OCI-LY7 (cell line): ENCODE data around the gene RPL6. TPM values are rescaled to one million over a fixed set of nuclear protein-coding genes. Genes with fewer than 3 reads are reported as not detected.
"Not testable (repeated sequence)": the region's sequence is repeated elsewhere in the genome, so short reads cannot be mapped to it uniquely, and the experiment has no call there.

Experiments
- BruUV-seq: library from RNA; stranded (reverse); fragments of 400-500 nt; replicated peaks from 2 replicates; lab custom pipeline; 2021; lab: Mats Ljungman, UMichigan
- CTCF ChIA-PET: fragments of 300-600 bp; sonication (Branson Sonifier 250); formaldehyde crosslinking; loops from one replicate; lab custom pipeline; 2022; ENCODE audit warnings: antibody characterized with exemption; ENCODE audit not compliant: unreplicated experiment; lab: Charles Lee
- POLR2A ChIA-PET: fragments of 300-600 bp; sonication (Branson Sonifier 250); formaldehyde crosslinking; loops from one replicate; lab custom pipeline; 2022; ENCODE audit warnings: antibody characterized with exemption; lab: Charles Lee
- DNase-seq: peaks from one replicate; pipeline ENCODE4 v3.0.0-alpha.2; 2015; ENCODE audit warnings: low spot score
- H2AFZ ChIP-seq: fragments of 200-600 bp; sonication (generic), shearing (Covaris generic); 2 replicates; pipeline ENCODE4 v1.6.1; 2014; ENCODE audit warnings: mild to moderate bottlenecking, antibody characterized with exemption, low read length, moderate library complexity
- H3K27ac ChIP-seq: fragments of 200-600 bp; sonication (generic); 2 replicates; pipeline ENCODE4 v1.5.1; 2014; ENCODE audit warnings: mixed run types, low read depth, mild to moderate bottlenecking, moderate library complexity, low read length, inconsistent platforms; ENCODE audit not compliant: poor library complexity, severe bottlenecking
- H3K36me3 ChIP-seq: fragments of 200-600 bp; sonication (generic); 2 replicates; pipeline ENCODE4 v1.6.1; 2014; ENCODE audit warnings: mild to moderate bottlenecking, antibody characterized with exemption, low read length, moderate library complexity, mixed read lengths; ENCODE audit not compliant: insufficient read depth
- H3K4me1 ChIP-seq: fragments of 200-600 bp; sonication (generic); 2 replicates; pipeline ENCODE4 v1.5.1; 2014; ENCODE audit warnings: mild to moderate bottlenecking, low read length; ENCODE audit not compliant: insufficient read depth, poor library complexity, severe bottlenecking
- H3K4me2 ChIP-seq: fragments of 200-600 bp; sonication (generic); 2 replicates; pipeline ENCODE4 v1.6.1; 2014; ENCODE audit warnings: mild to moderate bottlenecking, low read length
- H3K4me3 ChIP-seq: fragments of 200-600 bp; sonication (generic); 2 replicates; pipeline ENCODE4 v1.5.1; 2014; ENCODE audit warnings: mild to moderate bottlenecking, low read depth, low read length; ENCODE audit not compliant: poor library complexity, severe bottlenecking
- H3K79me2 ChIP-seq: fragments of 200-600 bp; sonication (generic); 2 replicates; pipeline ENCODE4 v1.6.1; 2016; ENCODE audit warnings: low read depth, mild to moderate bottlenecking, low read length, moderate library complexity, mixed read lengths; ENCODE audit not compliant: insufficient read depth
- H3K9me2 ChIP-seq: fragments of 200-600 bp; sonication (generic); 2 replicates; pipeline ENCODE4 v1.6.1; 2016; ENCODE audit warnings: mild to moderate bottlenecking, low read length, mixed read lengths; ENCODE audit not compliant: insufficient read depth
- H3K9me3 ChIP-seq: fragments of 200-600 bp; sonication (generic); 2 replicates; pipeline ENCODE4 v1.6.1; 2014; ENCODE audit warnings: mild to moderate bottlenecking, mixed run types, low read length, mixed read lengths
- H4K20me1 ChIP-seq: fragments of 200-600 bp; sonication (generic); 2 replicates; pipeline ENCODE4 v1.6.1; 2014; ENCODE audit warnings: mild to moderate bottlenecking, antibody characterized with exemption, low read length, moderate library complexity, mixed read lengths; ENCODE audit not compliant: insufficient read depth
- EZH2phosphoT487 ChIP-seq: fragments of 200-600 bp; sonication (generic); IDR thresholded peaks from 2 replicates; pipeline ENCODE4 v1.6.1; 2018; ENCODE audit warnings: low read depth, borderline replicate concordance, mild to moderate bottlenecking, mixed run types, antibody characterized with exemption, low read length, moderate library complexity, mixed read lengths
- intact Hi-C: fragments of 100-400 bp; cut with micrococcal nuclease; formaldehyde crosslinking; loops from one replicate; pipeline ENCODE4 v1.10.0; 2022; ENCODE audit not compliant: unreplicated experiment
- total RNA-seq, 2 experiments: library from RNA; depleted of rRNA in 1 of 2; stranded (reverse); fragments of >200 nt in 1 of 2; shearing (Covaris generic) in 1 of 2; gene quantifications; 2 replicates each; pipeline ENCODE4 v1.2.3, GENCODE V29; 2014 to 2022
- TF ChIP-seq, protein P1 (sequence below): fragments of 200-600 bp; sonication (generic); conservative IDR thresholded peaks from 2 replicates; pipeline ENCODE4 v1.5.1; 2014; ENCODE audit warnings: mild to moderate bottlenecking, antibody characterized with exemption, low read length, moderate library complexity, mixed read lengths

Gene RPL6
- total RNA-seq, 2 experiments from 2014 or later, result 1,436 to 1,876 TPM

DNA sequence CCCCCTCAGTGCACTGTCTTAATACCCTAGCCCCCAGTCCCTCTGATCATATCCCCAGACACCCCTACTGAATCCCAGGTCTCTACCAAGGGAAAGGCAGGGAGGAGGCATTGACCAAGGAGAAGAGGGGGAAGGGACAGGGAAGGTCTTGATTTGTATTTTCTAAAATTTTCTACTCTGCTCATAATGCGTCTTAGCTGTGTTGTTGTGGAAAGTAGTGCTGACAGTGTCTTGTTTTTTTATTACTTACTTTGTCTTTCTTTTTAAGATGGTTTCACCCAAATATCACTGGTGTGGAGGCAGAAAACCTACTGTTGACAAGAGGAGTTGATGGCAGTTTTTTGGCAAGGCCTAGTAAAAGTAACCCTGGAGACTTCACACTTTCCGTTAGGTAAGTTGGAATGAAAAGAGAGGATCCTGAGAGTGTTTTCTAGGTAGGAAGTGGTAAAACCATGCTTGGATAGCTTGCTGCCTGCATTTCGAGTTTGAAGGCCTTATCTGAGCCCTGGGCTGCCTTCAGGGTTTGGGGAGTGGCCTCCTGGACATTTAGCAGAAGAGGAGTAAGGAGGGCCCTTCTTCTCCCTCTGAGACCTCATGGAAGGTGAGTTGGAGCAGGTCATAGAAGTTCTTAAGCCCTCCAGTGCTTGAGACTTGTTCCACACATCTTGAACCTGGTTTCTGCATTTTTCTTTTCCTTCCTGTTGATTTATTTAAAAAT lies 36.8 kb upstream of the RPL6 start:
- no peak for TF ChIP-seq EZH2phosphoT487
- TF ChIP-seq, protein P1, sequence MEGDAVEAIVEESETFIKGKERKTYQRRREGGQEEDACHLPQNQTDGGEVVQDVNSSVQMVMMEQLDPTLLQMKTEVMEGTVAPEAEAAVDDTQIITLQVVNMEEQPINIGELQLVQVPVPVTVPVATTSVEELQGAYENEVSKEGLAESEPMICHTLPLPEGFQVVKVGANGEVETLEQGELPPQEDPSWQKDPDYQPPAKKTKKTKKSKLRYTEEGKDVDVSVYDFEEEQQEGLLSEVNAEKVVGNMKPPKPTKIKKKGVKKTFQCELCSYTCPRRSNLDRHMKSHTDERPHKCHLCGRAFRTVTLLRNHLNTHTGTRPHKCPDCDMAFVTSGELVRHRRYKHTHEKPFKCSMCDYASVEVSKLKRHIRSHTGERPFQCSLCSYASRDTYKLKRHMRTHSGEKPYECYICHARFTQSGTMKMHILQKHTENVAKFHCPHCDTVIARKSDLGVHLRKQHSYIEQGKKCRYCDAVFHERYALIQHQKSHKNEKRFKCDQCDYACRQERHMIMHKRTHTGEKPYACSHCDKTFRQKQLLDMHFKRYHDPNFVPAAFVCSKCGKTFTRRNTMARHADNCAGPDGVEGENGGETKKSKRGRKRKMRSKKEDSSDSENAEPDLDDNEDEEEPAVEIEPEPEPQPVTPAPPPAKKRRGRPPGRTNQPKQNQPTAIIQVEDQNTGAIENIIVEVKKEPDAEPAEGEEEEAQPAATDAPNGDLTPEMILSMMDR, result no peak
- intact Hi-C loops, result no loop called here
- H3K36me3 ChIP-seq, result peaks cover 49% of the 10 kb centered on the region

DNA sequence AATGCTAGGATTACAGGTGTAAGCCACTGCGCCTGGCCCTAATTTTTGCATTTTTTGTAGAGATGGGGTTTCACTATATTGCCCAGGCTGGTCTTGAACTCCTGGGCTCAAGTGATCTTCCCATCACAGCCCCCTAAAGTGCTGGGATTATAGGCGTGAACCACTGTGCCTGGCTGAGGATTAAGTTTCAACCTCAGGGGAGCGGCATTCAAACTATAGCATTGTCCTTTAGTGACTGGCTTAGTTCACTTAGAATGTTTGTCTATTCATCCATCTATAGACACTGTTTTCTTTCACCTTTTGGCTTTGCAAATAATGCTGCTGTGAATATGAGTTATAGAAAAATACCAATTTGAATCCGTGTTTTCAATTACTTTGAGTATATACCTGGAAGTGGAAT lies 34.5 kb upstream of the RPL6 start:
- Histone ChIP-seq H3K36me3 (peaks cover 28% of the 10 kb centered on the region), H3K4me2 (no peak overlapping the region), H3K4me3 (no peak overlapping the region), H2AFZ (no peak overlapping the region), H3K4me1 (no peaks in the 10 kb centered on the region), H3K27ac (no peak overlapping the region), H4K20me1 (no peaks in the 10 kb centered on the region), H3K9me3 (no peaks in the 10 kb centered on the region), H3K9me2 (no peaks in the 10 kb centered on the region), H3K79me2 (peaks cover 23% of the 10 kb centered on the region; the same call in 1 of the 2 replicates)
- BruUV-seq, result no TSS peak
- no peak for DNase-seq
- ChIA-PET POLR2A (interaction anchor here (0.7 kb wide), 1 partner anchor 404 kb away, joined by 3 read pairs; no protein-coding TSS in a partner anchor), CTCF (no interaction called here)
- TF ChIP-seq, protein P1, result no peak
- TF ChIP-seq EZH2phosphoT487, result no peak
- intact Hi-C loops, result no loop called here

More for the DNA sequence above, 36.8 kb upstream of the RPL6 start:
- no peaks in the 10 kb centered on the region for H3K9me3 ChIP-seq
- H3K4me3 ChIP-seq, result no peak overlapping the region
- H3K9me2 ChIP-seq, result no peaks in the 10 kb centered on the region
- H3K79me2 ChIP-seq, result peaks cover 12% of the 10 kb centered on the region; the same call in 1 of the 2 replicates
- CTCF ChIA-PET, result no interaction called here
- no peak overlapping the region for H3K27ac ChIP-seq
- no peaks in the 10 kb centered on the region for H4K20me1 ChIP-seq
- POLR2A ChIA-PET, result interaction anchor here (0.7 kb wide), 1 partner anchor 324 kb away, joined by 4 read pairs; no protein-coding TSS in a partner anchor
- no TSS peak for BruUV-seq
- no peak overlapping the region for H3K4me2 ChIP-seq
- DNase-seq, result no peak
- H3K4me1 ChIP-seq, result no peaks in the 10 kb centered on the region
- no peak overlapping the region for H2AFZ ChIP-seq

DNA sequence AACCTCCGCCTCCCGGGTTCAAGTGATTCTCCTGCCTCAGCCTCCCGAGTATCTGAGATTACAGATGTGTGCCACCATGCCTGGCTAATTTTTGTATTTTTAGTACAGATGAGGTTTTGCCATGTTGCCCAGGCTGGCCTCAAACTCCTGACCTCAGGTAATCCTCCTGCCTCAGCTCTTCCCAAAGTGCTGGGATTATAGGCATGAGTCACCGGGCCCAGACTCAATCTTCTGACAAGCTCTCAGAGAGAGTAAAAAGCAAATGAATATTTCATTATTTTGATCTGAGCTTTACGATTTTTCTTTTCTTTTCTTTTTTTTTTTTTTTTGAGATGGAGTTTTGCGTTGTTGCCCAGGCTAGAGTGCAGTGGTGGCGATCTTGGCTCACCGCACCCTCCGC lies 31.2 kb upstream of the RPL6 start:
- BruUV-seq, CTCF ChIA-PET, H4K20me1 ChIP-seq, H3K9me2 ChIP-seq, H2AFZ ChIP-seq, H3K4me2 ChIP-seq, H3K27ac ChIP-seq, intact Hi-C loops, H3K4me3 ChIP-seq, H3K9me3 ChIP-seq, H3K36me3 ChIP-seq, DNase-seq, H3K4me1 ChIP-seq: not testable (repeated sequence)
- POLR2A ChIA-PET, result interaction anchor here (0.9 kb wide), 1 partner anchor 18 kb away, joined by 3 read pairs; no protein-coding TSS in a partner anchor
- H3K79me2 ChIP-seq, result peaks cover 54% of the 10 kb centered on the region
